ENCODE results near the gene CDC42SE2. TPM values are rescaled to one million over a fixed set of nuclear protein-coding genes. Genes with fewer than 3 reads are reported as not detected.
"Not testable (repeated sequence)": the region's sequence is repeated elsewhere in the genome, so short reads cannot be mapped to it uniquely, and the experiment has no call there.

Gene CDC42SE2
- polyA plus RNA-seq, 4 donors: 36.0 to 60.3 (median 55.0) TPM

- Histone ChIP-seq H3K36me3 (ENCODE audit: control insufficient read depth in 3 of 3, insufficient read depth in 2 of 3, low read depth in 1 of 3, low read length in 3 of 3) (peaks cover 0 to 3% (median 0%) of the 10 kb centered on the region in 3 donors), H3K4me1 (ENCODE audit: control insufficient read depth in 3 of 3, insufficient read depth in 2 of 3, low read depth in 1 of 3, low read length in 2 of 3) (peaks cover 0 to 2% (median 0%) of the 10 kb centered on the region in 3 donors), H3K9me3 (ENCODE audit: control insufficient read depth in 2 of 2, insufficient read depth in 1 of 2, low read depth in 1 of 2, low read length in 1 of 2) (no peaks in the 10 kb centered on the region), H3K4me3 (ENCODE audit: low read depth in 1 of 3, low read length in 3 of 3) (peak overlapping the region in 2 of 3 donors; percentile 76 to 98), H3K27me3 (ENCODE audit: control insufficient read depth in 3 of 3, insufficient read depth in 3 of 3, low read length in 3 of 3) (no peaks in the 10 kb centered on the region), H3K27ac (ENCODE audit: low read depth in 1 of 3, low read length in 2 of 3) (peak overlapping the region in 2 of 3 donors; percentile 65 to 87)
- 3 to 22% (median 7%) methylated on average over 2 of the region's 2 CpGs for whole genome bisulfite sequencing, 3 donors
- FAIRE-seq (peak; percentile 33), DNase-seq (peak; percentile 83 to 86)
These were observed 1.5 kb downstream of the CDC42SE2 start for GRCh38 chr5:131265311-131265803.

- H3K9me3 ChIP-seq (ENCODE audit: control insufficient read depth in 2 of 2, insufficient read depth in 1 of 2, low read depth in 1 of 2, low read length in 1 of 2): no peaks in the 10 kb centered on the region
- H3K36me3 ChIP-seq (ENCODE audit: control insufficient read depth in 3 of 3, insufficient read depth in 2 of 3, low read depth in 1 of 3, low read length in 3 of 3): peaks cover 0 to 3% (median 0%) of the 10 kb centered on the region in 3 donors
- FAIRE-seq (no peak), DNase-seq (no peak)
- peak overlapping the region in 1 of 3 donors; percentile 67 for H3K27ac ChIP-seq (ENCODE audit: low read depth in 1 of 3, low read length in 2 of 3)
- 26 to 49% (median 44%) methylated on average over 16 of the region's 16 CpGs for WGBS, 3 donors
- peak overlapping the region in 1 of 3 donors; percentile 14 for H3K4me3 ChIP-seq (ENCODE audit: low read depth in 1 of 3, low read length in 3 of 3)
- H3K4me1 ChIP-seq (ENCODE audit: control insufficient read depth in 3 of 3, insufficient read depth in 2 of 3, low read depth in 1 of 3, low read length in 2 of 3): peaks cover 0 to 5% (median 3%) of the 10 kb centered on the region in 3 donors
- no peaks in the 10 kb centered on the region for H3K27me3 ChIP-seq (ENCODE audit: control insufficient read depth in 3 of 3, insufficient read depth in 3 of 3, low read length in 3 of 3)
These were observed 2.7 kb downstream of the CDC42SE2 start for GRCh38 chr5:131266370-131267060.

GRCh38 chr5:131268758-131269370 lies 5.0 kb downstream of the CDC42SE2 start:
- Histone ChIP-seq H3K9me3 (ENCODE audit: control insufficient read depth in 2 of 2, insufficient read depth in 1 of 2, low read depth in 1 of 2, low read length in 1 of 2) (no peaks in the 10 kb centered on the region), H3K4me1 (ENCODE audit: control insufficient read depth in 3 of 3, insufficient read depth in 2 of 3, low read depth in 1 of 3, low read length in 2 of 3) (peaks cover 0 to 3% (median 3%) of the 10 kb centered on the region in 3 donors), H3K27me3 (ENCODE audit: control insufficient read depth in 3 of 3, insufficient read depth in 3 of 3, low read length in 3 of 3) (no peaks in the 10 kb centered on the region), H3K36me3 (ENCODE audit: control insufficient read depth in 3 of 3, insufficient read depth in 2 of 3, low read depth in 1 of 3, low read length in 3 of 3) (peaks cover 0 to 5% (median 0%) of the 10 kb centered on the region in 3 donors), H3K4me3 (ENCODE audit: low read depth in 1 of 3, low read length in 3 of 3) (no peak overlapping the region), H3K27ac (ENCODE audit: low read depth in 1 of 3, low read length in 2 of 3) (no peak overlapping the region)
- FAIRE-seq (no peak), DNase-seq (no peak)
- WGBS, 3 donors: 81 to 91% (median 89%) methylated on average over 12 of the region's 12 CpGs

GRCh38 chr5:131270809-131271208 lies 7.0 kb downstream of the CDC42SE2 start:
- H3K27me3 ChIP-seq (ENCODE audit: control insufficient read depth in 3 of 3, insufficient read depth in 3 of 3, low read length in 3 of 3): no peaks in the 10 kb centered on the region
- 18 to 43% (median 23%) methylated on average over 2 of the region's 2 CpGs for WGBS, 3 donors
- FAIRE-seq (no peak), DNase-seq (no peak)
- no peak overlapping the region for H3K4me3 ChIP-seq (ENCODE audit: low read depth in 1 of 3, low read length in 3 of 3)
- peaks cover 0 to 7% (median 3%) of the 10 kb centered on the region in 3 donors for H3K4me1 ChIP-seq (ENCODE audit: control insufficient read depth in 3 of 3, insufficient read depth in 2 of 3, low read depth in 1 of 3, low read length in 2 of 3)
- H3K36me3 ChIP-seq (ENCODE audit: control insufficient read depth in 3 of 3, insufficient read depth in 2 of 3, low read depth in 1 of 3, low read length in 3 of 3): peaks cover 0 to 5% (median 0%) of the 10 kb centered on the region in 3 donors
- H3K27ac ChIP-seq (ENCODE audit: low read depth in 1 of 3, low read length in 2 of 3): peak overlapping the region in 1 of 3 donors; percentile 55
- H3K9me3 ChIP-seq (ENCODE audit: control insufficient read depth in 2 of 2, insufficient read depth in 1 of 2, low read depth in 1 of 2, low read length in 1 of 2): no peaks in the 10 kb centered on the region

GRCh38 chr5:131271888-131272287 lies 8.0 kb downstream of the CDC42SE2 start:
- not testable (repeated sequence) for H3K27me3 ChIP-seq (ENCODE audit: control insufficient read depth in 3 of 3, insufficient read depth in 3 of 3, low read length in 3 of 3); FAIRE-seq; H3K9me3 ChIP-seq (ENCODE audit: control insufficient read depth in 2 of 2, insufficient read depth in 1 of 2, low read depth in 1 of 2, low read length in 1 of 2); H3K36me3 ChIP-seq (ENCODE audit: control insufficient read depth in 3 of 3, insufficient read depth in 2 of 3, low read depth in 1 of 3, low read length in 3 of 3); H3K4me1 ChIP-seq (ENCODE audit: control insufficient read depth in 3 of 3, insufficient read depth in 2 of 3, low read depth in 1 of 3, low read length in 2 of 3); DNase-seq
- Histone ChIP-seq H3K27ac (ENCODE audit: low read depth in 1 of 3, low read length in 2 of 3) (peak overlapping the region in 2 of 3 donors; percentile 2 to 30), H3K4me3 (ENCODE audit: low read depth in 1 of 3, low read length in 3 of 3) (peak overlapping the region in 1 of 3 donors; percentile 20)
- WGBS, 3 donors: 72 to 74% (median 73%) methylated on average over 8 of the region's 8 CpGs

- H3K27ac ChIP-seq (ENCODE audit: low read depth in 1 of 3, low read length in 2 of 3): peak overlapping the region in 2 of 3 donors; percentile 2 to 14
- no peaks in the 10 kb centered on the region for H3K27me3 ChIP-seq (ENCODE audit: control insufficient read depth in 3 of 3, insufficient read depth in 3 of 3, low read length in 3 of 3)
- no peak for DNase-seq
- 55 to 66% (median 64%) methylated on average over 5 of the region's 5 CpGs for WGBS, 3 donors
- H3K9me3 ChIP-seq (ENCODE audit: control insufficient read depth in 2 of 2, insufficient read depth in 1 of 2, low read depth in 1 of 2, low read length in 1 of 2): no peaks in the 10 kb centered on the region
- peaks cover 0 to 7% (median 3%) of the 10 kb centered on the region in 3 donors for H3K4me1 ChIP-seq (ENCODE audit: control insufficient read depth in 3 of 3, insufficient read depth in 2 of 3, low read depth in 1 of 3, low read length in 2 of 3)
- no peak for FAIRE-seq
- peaks cover 0 to 3% (median 0%) of the 10 kb centered on the region in 3 donors for H3K36me3 ChIP-seq (ENCODE audit: control insufficient read depth in 3 of 3, insufficient read depth in 2 of 3, low read depth in 1 of 3, low read length in 3 of 3)
- H3K4me3 ChIP-seq (ENCODE audit: low read depth in 1 of 3, low read length in 3 of 3): no peak overlapping the region
These were observed 8.5 kb downstream of the CDC42SE2 start for GRCh38 chr5:131272307-131272706.

- no peak for DNase-seq
- no peak overlapping the region for H3K4me3 ChIP-seq (ENCODE audit: low read depth in 1 of 3, low read length in 3 of 3)
- no peak for FAIRE-seq
- H3K9me3 ChIP-seq (ENCODE audit: control insufficient read depth in 2 of 2, insufficient read depth in 1 of 2, low read depth in 1 of 2, low read length in 1 of 2): no peaks in the 10 kb centered on the region
- H3K4me1 ChIP-seq (ENCODE audit: control insufficient read depth in 3 of 3, insufficient read depth in 2 of 3, low read depth in 1 of 3, low read length in 2 of 3): peaks cover 0 to 7% (median 3%) of the 10 kb centered on the region in 3 donors
- peak overlapping the region in 1 of 3 donors; percentile 14 for H3K27ac ChIP-seq (ENCODE audit: low read depth in 1 of 3, low read length in 2 of 3)
- peaks cover 0 to 3% (median 0%) of the 10 kb centered on the region in 3 donors for H3K36me3 ChIP-seq (ENCODE audit: control insufficient read depth in 3 of 3, insufficient read depth in 2 of 3, low read depth in 1 of 3, low read length in 3 of 3)
- WGBS, 3 donors: 74 to 92% (median 79%) methylated on average over 2 of the region's 2 CpGs
- H3K27me3 ChIP-seq (ENCODE audit: control insufficient read depth in 3 of 3, insufficient read depth in 3 of 3, low read length in 3 of 3): no peaks in the 10 kb centered on the region
These were observed 8.9 kb downstream of the CDC42SE2 start for GRCh38 chr5:131272724-131273123.

GRCh38 chr5:131274326-131275063 lies 10.6 kb downstream of the CDC42SE2 start:
- Histone ChIP-seq H3K27me3 (ENCODE audit: control insufficient read depth in 3 of 3, insufficient read depth in 3 of 3, low read length in 3 of 3) (no peaks in the 10 kb centered on the region), H3K9me3 (ENCODE audit: control insufficient read depth in 2 of 2, insufficient read depth in 1 of 2, low read depth in 1 of 2, low read length in 1 of 2) (no peaks in the 10 kb centered on the region), H3K4me1 (ENCODE audit: control insufficient read depth in 3 of 3, insufficient read depth in 2 of 3, low read depth in 1 of 3, low read length in 2 of 3) (peaks cover 1 to 10% (median 3%) of the 10 kb centered on the region in 3 donors), H3K4me3 (ENCODE audit: low read depth in 1 of 3, low read length in 3 of 3) (no peak overlapping the region), H3K36me3 (ENCODE audit: control insufficient read depth in 3 of 3, insufficient read depth in 2 of 3, low read depth in 1 of 3, low read length in 3 of 3) (peaks cover 0 to 3% (median 0%) of the 10 kb centered on the region in 3 donors), H3K27ac (ENCODE audit: low read depth in 1 of 3, low read length in 2 of 3) (peak overlapping the region in 2 of 3 donors; percentile 32 to 55)
- no peak for DNase-seq
- no peak for FAIRE-seq
- 44 to 61% (median 61%) methylated on average over 6 of the region's 6 CpGs for WGBS, 3 donors

Measured in small intestine (tissue), 7 donors.